A673 (cell line): ENCODE measurements around the gene PTGIS.

Experiments used
- CTCF ChIP-seq: fragments of 300-800, 200-600 bp; sonication (generic); conservative IDR thresholded peaks from 2 replicates; pipeline ENCODE4 v1.5.1; 2017; ENCODE audit warnings: low read depth, mild to moderate bottlenecking, antibody characterized with exemption, low read length, moderate library complexity, mixed read lengths
- EZH2 ChIP-seq: fragments of 200-600 bp; sonication (generic); IDR thresholded peaks from 2 replicates; pipeline ENCODE4 v1.6.1; 2017; ENCODE audit warnings: borderline replicate concordance, low read depth, mild to moderate bottlenecking, mixed read lengths, antibody characterized with exemption, low read length; ENCODE audit not compliant: poor library complexity, severe bottlenecking

DNA sequence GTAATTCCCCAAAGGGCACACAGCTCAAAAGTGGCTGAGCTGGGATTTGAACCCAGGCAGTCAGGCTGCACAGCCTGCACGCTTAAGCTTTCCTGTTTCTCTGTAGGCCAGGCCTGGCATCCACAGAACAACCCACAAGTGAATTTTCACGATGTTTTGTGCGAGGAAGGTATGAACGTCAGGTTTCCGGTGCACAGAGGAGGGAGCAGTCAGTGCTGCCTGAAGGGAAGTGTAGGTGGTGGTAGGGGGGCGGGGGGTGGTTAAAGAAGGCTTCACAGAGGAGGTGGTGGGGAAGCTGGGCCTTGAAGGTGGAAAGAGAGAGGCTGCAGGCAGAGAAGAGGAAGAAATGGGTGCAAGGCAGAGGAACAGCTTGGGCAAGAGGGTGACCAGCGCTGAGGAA is 99.5 kb downstream of the PTGIS start:
- TF ChIP-seq EZH2 = no peak
- TF ChIP-seq CTCF = no peak
